ENCODE measurements around the gene DAB1.
"Not testable (repeated sequence)": the region's sequence is repeated elsewhere in the genome, so short reads cannot be mapped to it uniquely, and the experiment has no call there.

DAB1 gene

DNA sequence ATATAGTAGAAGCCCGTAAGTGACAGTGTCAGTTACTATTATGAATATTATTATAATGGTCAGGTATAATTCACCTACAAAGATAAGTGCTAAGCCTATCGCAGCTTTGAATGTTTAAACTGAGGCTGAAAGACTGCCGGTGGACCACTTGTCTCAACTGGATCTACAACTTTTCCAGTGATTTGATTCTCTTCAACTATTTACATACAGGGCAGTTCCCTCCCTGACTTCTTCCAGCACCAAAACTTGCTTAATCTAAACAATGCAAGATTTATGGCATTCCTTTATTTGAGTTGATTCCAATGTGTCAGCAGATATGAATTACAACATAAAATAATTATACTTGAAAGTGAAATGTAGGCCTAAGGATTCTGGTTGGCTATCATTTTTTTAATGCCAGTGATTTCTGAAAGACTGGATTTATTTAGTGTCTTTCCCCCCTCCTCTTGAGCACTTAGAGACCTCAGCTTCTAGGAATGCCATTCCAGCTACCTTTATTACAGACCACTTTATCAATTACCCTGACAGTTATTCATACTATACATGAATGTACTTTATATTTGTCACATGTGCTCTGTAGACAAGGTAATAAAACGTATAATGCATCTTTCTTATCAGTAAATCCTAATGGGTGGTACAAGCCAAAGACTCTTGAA lies 304.8 kb downstream of the DAB1 start:
- DNase-seq (ENCODE audit: low spot score): no peak

DNA sequence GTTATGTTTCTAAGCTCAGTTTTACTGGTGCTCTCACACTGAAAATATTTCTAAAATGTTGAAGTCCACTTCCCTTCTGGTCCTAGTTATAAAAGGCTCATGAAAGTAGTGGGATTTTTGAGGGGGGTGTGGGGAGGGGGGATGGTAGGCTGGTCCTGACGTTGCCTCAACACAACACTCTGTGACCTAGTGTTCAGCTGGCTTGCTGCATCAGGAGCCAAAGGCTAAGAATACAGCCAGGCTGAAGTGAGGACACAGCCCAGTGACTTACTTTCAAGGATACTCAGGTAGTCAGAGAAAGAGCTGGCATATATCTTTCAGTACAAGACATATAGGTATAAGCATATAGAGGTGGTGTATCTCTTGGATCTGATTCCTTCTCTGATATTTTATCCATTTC lies 306.1 kb downstream of the DAB1 start:
- no peak for DNase-seq (ENCODE audit: low spot score)

DNA sequence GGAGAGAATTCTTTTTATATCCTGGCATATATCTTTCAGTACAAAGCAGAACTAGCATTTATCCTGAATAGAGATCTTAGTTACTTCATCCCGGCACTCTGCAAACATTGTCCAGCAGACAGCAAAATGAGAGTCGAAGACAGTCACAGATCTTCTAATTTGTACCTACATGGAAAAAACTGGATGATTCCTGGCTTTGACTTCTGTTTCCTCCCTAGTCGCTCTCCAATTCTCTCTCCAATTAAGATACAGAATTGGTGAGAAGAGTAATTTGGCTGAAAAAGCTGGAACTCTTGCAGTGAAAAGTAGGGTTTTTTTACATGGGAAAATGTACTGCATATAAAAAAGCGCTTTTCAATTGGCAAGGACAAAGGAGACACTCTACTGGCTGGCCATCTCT lies 307.0 kb downstream of the DAB1 start:
- DNase-seq (ENCODE audit: low spot score): no peak

DNA sequence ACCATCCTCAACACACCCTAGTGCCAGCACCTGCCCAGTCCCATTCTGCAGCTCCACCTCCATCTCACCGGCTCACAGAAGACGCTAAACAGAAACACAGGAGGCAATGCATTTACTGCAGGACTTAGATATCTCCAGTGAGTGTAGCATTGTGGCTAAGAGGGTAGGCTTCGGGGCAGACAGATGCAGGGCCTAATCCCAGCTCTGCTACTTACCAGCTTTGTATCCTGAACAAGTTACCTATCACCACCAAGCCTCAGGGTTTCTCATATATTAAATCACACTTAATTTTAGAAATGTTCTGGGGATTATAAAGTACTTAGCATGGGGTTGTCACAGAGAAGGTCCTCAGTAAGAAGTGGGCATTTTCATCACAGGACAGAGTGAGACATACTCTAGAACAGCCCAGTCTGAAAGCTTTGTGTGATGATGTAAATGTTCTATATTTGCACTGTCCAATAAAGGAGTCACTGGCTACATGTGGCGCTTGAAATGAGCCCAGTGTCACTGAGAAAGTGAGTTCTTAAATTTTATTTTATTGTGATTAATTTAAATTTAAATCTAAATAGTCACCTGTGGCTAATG lies 308.7 kb downstream of the DAB1 start:
- no peak for DNase-seq (ENCODE audit: low spot score)

DNA sequence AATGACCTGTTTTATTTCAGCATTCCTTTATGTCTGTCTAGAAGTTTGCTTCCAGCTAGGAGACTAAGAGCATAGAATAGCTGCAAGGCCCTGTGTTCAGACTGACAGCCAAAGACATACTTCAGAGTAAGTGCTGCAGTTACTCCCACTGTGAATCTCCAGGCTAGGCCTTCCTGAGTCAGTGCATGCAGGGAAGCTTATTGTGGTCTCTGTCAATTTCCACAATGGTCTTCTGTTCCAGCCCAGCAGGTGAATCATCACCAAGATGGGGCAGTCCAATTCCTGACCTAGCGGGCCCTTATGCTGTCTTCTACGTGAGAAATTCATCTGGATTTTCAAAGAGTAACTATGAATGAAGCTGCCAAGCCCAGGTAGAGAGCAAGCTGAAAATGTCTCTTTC lies 311.7 kb downstream of the DAB1 start:
- no peak for DNase-seq (ENCODE audit: low spot score)

DNA sequence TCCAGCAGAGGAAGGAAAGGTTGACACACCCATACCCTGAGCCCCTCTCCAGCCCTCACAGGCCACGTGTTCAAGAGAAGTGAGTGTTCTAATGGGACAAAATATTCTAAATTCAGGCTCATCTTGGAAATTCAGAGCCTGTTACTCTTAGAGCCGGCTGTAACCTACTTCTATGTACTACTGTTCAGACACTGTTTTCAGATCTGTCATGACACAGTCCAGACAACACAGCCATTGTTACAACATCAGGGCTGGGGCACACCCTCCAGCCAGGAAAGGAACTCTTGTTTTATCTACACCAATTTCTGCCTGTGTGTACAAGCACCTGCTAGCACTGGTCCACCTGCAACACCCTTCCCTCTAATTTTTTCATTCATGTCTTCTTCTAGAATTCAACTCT lies 312.7 kb downstream of the DAB1 start:
- no peak for DNase-seq (ENCODE audit: low spot score)

DNA sequence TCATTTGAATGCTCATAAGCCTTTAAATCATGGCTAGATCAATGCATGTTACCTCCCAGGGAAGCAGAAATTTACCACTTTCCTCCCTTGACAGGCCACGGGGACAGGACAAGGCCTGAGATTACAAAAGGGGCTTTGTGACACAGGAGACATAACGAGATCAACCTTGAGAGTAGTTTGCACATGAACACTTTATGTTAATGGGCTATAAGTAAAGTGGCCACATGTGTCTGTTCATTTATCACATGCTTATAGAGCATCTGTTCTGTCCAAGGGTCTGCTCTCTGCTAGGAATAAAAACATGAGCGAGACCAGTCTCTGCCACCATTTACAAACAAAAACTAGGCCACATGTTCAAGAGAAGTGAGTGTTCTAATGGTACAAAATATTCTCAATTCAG lies 314.0 kb downstream of the DAB1 start:
- no peak for DNase-seq (ENCODE audit: low spot score)

DNA sequence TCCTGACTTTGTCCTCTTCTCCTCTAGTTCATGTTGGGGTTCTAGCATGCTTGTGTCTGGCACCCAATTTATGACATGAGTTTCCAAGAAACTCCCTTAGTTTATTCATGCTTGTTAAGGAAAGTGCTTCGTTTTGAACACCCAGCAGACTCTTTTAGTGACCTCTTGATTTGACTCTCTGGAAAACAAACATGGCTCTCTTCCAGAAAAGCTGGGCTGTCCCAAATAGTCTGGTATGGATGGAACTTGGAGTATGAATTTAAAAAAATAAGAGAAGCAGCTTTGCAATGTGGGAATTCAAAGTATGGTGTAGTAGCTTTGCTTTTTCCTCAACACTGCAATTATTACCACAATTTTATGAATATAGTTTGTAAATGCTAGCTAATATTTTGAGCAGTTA lies 314.6 kb downstream of the DAB1 start:
- DNase-seq (ENCODE audit: low spot score): no peak

DNA sequence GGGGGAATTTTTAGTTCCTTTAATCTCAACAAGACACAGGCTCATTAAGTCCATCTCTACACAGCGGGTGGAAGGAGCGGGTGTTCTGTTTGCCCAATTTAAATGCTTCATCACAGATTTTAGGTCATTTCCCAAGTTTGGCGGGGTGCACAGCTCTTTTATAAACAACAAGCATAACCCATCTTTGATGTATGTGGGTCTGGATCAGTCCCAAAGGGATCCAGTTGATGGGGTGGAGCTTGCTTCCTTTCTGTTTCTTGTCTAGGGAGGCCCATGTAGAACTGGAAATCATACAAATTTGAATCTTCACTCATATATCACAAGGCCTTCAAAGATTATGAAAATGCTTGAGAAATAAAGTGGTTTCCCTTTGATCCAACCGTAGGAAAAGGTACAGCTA lies 317.6 kb downstream of the DAB1 start:
- DNase-seq (ENCODE audit: low spot score): no peak

DNA sequence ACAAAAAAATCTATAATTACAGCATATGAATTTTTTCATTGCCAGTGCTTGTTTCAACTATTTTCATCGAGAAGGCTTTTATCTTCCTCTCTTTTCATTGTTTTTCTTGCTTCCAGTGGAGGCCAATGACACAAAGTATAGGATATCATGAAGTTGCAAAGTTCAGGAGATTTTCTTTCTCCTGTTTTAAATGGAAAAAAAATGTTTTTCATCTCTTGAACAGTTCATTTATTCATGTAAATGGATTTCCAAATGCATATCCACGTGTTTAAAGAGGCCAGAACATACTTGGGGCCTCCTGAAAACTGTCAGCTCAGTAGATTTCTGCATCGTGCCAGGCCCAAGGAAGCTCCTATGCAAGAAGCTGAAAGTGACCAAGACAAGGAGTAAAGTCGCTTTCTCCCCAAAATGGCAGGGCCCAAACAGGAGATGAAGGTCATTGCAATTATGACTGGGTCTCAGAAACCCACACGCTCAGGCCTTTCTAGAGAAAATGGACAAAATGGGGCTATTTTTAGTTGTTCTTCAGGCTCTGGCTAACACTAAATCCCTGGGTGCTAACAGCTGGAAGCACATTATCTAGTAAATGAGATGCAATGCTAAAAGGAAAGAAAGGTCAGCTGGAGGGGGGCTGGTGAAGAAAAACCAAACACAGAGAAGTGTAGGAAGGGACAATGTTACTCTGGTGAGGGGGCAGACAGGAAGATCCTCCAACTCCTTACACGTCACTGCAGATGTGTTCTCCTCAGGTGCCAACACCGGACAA lies 321.1 kb downstream of the DAB1 start:
- DNase-seq (ENCODE audit: low spot score): no peak

DNA sequence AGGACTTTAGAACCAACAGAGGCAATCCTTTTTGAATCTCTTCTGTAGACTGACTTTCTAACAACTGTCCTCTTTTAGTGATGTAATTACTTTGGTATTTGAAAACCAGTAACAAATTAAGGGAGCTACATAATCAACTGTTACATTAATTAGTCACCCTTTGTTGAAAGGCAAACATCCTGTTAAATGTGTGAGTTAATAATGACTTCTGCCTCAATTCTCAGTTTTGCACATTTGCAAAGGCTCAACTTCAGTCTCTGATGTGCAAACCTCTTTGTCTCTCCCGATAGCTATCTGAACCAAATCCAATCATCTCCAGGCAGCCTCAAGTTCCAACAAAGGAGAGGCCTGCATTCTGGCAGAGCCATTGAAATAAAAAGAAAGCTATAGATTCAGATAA lies 322.7 kb downstream of the DAB1 start:
- no peak for DNase-seq (ENCODE audit: low spot score)

DNA sequence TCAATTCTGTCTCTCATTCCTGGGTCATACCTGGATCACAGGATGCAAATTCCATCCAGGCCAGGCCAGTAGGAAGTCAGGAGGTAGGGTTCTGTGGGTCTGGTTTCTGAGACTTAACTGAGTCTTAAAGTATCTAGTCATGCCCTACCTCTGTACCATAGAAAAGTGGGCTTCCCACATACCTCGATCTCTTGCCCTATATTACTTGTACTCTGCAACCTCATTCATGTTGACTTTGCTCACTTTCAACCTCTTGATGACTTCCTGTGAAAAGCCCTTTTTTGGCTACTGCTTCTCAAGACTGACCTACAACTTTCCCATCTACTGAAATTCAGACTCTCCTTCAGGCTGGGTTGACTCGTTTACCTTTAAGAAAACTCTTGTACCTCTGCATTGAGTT lies 329.1 kb downstream of the DAB1 start:
- no peak for DNase-seq (ENCODE audit: low spot score)

DNA sequence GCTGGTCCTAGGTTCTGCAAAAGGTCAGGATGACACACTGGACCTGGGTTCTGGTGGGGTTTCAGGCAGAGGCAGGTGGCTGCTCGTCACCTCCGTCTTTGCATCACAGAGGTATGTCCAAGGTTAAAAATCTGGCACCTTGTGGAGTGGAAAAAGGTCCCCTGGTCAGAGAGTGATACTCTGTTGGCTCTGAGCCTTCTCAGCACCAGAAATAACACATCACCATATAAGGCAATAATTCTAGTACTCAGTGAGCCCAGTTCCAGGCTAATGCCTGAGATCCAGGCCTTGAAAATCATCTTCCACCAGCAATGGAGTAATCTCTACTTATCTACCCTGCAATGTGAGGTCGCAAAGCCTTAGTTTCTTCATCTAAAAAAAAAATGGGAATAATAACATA lies 330.7 kb downstream of the DAB1 start:
- DNase-seq (ENCODE audit: low spot score): no peak

DNA sequence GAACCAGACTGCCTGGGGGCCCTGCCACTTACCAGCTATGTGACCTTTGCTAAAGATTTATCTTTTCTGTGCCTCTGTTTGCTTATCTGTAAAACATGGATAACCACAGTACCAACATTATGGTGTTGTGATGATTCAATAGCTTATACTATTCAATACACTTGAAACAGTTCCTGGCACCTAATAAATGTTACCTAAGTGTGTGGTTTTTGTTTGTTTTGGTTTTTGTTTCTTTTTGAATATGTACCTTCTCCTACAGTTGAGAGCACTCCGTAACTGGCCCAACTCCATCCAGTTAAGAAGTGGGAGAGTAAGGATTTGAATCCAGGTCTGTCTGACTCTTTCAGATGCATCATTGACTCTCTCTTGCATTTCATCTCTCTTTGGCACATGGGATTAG lies 332.2 kb downstream of the DAB1 start:
- DNase-seq (ENCODE audit: low spot score): no peak

DNA sequence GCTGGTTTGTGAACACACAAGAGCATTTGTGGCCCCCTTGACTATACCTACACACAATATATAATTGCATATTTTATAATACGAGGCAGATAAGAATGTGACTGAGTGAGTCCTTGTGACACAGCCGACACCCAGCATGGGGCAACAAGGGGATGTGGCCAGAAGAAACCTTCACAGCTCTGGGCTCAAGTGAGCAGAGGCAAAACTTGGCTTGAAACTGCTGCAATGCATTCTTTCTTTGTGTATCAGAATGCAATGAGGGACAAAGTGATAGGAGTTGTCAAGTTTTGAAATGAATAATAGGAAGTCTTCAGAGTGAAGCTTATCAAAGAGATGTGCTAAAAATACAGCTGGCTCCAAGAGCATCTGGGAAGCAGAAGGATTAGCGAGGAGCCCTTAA lies 334.0 kb downstream of the DAB1 start:
- DNase-seq (ENCODE audit: low spot score): no peak

DNA sequence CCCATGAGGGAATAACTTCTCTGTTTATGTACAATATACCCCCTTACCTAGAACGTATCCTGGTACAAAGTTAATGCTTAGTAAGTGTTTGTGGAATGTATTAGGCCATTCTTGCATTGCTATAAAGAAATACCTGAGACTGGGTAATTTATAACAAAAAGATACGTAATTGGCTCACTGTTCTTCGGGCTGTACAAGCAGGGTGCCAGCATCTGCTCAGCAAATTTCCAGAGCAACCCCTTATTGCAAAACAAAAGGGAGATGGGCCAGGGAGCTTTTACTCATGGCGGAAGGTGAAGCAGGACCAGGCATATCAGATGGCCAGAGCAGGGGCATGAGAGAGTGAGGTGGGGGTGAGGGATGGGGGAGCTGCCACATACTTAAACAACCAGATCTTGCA lies 334.6 kb downstream of the DAB1 start:
- no peak for DNase-seq (ENCODE audit: low spot score)

DNA sequence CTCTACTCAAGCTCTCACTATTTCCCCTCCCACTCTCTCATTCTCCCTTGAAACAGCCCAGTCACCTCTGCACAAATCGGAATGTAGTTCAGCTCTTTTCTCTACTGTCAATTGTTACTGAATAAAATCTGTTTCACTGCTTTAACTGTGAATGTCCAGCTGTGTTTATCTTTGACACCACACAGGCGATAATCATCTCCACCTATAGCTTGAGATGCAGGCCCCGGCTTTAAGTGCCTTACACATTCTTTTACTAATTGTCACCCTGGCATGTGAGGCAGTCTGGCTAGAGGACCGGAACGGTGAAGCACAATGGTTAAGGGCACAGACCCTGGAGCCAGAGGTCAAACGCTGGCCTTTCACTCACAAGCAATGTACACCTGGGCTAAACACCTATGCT lies 335.2 kb downstream of the DAB1 start:
- no peak for DNase-seq (ENCODE audit: low spot score)

DNA sequence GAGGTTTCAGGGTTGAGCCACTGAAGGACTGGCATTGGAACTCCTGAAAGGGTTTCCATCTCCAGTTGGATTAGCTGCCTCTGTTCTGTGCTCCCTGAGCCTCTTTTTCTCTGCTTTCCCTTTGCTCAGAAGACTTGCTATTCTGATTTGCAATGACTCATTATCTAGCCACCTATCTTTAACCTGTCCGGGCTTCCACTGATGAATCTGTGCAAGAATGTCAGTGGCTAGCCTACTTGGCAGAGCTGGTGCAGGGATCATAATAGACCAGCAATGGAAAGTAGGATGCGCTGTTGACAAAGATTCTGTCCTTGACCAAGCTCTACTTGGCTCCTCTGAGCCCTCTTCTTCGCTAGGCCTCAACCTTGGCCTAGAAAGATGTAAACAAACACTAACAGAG lies 336.2 kb downstream of the DAB1 start:
- DNase-seq (ENCODE audit: low spot score): not testable (repeated sequence)

DNA sequence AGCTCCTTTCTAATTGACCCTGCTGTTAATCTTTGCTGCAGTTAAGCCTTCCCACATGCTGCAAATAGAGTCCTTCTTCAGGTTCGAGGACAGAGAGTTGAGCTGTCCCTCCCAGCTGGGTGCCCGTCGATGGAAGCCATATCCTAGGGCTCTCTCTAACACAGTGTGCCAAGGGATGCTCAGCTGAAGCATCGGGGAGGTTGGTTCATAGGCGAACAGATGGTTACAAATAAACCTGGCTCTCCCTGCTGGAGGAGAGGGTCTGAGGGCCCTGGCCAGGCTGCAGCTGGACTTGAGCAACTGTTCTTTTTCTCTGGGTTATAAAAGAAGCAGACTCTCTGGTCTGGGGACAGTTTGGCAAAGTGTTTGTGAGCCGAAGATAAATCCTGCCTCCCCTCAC lies 337.7 kb downstream of the DAB1 start:
- no peak for DNase-seq (ENCODE audit: low spot score)

DNA sequence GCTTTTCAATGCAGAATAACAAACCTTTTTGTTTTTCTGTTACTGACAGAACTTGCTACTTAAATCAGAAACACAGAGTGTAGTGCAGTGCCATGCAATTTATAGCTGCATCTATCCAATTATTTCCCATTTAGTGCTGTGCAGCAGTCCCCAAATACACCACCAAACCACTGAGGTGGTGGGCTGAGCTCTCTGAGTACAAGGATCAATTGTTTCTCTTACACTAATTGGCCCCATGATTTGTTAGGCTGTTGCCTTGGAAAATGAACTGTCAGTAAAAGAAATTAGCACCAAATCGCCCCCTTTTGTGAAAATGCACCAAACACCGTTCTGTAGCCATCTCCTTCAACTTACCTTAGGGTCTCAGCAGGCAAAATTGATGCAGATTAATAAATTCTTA lies 339.2 kb downstream of the DAB1 start:
- DNase-seq (ENCODE audit: low spot score): no peak

DNA sequence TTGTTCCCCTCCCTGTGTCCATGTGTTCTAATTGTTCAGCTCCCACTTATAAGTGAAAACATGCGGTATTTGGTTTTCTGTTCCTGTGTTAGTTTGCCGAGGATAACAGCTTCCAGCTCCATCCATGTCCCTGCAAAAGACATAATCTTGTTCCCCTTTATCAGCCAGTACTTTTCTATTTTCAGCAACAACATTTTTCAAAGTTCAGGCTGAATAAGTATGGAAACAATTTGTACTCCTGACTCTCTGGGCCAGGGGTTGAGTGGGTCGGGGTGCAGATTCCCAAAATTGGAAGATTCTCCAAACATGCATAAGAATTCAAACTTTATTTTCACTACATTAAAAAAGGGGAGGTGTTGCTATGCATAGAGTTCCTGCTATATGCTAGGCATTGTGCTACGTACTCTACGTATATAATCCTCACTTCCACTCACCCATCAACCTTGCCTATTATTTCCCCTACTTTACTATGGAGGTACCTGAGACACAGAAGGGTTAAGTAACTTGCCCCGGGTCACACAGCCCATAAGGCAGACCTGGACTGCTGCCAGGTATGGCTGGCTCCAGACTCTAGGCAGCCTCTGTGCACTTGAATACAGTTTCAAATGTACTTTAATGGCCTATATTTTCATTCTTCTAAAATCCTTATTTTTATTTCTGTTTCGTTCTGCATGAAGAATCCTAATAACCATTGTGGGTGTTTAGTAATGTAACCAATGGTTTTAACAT lies 341.0 kb downstream of the DAB1 start:
- no peak for DNase-seq (ENCODE audit: low spot score)

DNA sequence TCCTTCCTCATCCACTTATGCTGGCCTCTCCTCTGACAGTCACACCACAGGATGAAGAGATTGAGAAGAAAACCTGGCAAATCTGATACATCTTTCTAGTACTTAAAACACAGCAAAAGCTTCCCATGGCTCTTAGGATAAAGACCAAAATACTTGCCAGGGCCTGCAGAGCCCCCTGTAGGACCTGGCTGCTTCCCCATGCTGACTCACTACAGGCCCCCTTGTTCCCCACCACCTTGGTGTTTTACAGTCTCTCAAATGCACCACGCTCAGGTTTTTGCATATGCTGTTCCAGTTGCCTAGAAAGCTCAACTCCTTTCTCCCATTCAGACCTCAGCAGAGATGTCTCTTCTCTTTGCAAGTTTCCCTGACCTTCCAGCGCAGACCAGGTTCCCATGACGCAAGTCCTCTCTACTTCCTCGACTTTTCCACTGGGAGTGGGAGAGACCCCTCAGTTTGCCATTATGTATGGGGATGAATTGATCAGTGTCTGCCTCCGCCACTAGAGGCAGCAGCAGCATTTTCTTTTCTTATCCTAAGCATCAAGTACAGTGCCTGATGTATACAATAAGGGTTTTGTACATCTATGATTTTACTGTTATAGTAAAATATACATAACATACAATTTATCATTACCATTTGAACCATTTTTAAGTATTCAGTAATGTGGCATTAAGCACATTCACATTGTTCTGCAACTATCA lies 344.3 kb downstream of the DAB1 start:
- DNase-seq (ENCODE audit: low spot score): no peak
